Measurements from ENCODE around the gene MYO15A.

GRCh38 chr17:18206962-18207361 lies 98.4 kb downstream of the MYO15A start:
- TF ChIP-seq CTCF (IDR thresholded peaks at IDR 0.05) (no peak), TCF7L2 (IDR thresholded peaks at IDR 0.05; ENCODE audit: low read depth, low read length) (no peak), POLR2AphosphoS5 (IDR thresholded peaks at IDR 0.05; ENCODE audit: low read depth, low read length) (no peak), SIN3A (IDR thresholded peaks at IDR 0.05; ENCODE audit: borderline replicate concordance, insufficient read depth, low read depth, low read length) (no peak), REST (IDR thresholded peaks at IDR 0.05; ENCODE audit: insufficient read depth in 1 of 2, low read depth in 2 of 2, low read length in 1 of 2) (no peak)

Data from Panc1 (cell line).